ENCODE data around the gene FLAD1. TPM values are rescaled to one million over a fixed set of nuclear protein-coding genes. Genes with fewer than 3 reads are reported as not detected.

Gene FLAD1
- total RNA-seq, 1 experiment from 2014 or later = 88.3 TPM

DNA sequence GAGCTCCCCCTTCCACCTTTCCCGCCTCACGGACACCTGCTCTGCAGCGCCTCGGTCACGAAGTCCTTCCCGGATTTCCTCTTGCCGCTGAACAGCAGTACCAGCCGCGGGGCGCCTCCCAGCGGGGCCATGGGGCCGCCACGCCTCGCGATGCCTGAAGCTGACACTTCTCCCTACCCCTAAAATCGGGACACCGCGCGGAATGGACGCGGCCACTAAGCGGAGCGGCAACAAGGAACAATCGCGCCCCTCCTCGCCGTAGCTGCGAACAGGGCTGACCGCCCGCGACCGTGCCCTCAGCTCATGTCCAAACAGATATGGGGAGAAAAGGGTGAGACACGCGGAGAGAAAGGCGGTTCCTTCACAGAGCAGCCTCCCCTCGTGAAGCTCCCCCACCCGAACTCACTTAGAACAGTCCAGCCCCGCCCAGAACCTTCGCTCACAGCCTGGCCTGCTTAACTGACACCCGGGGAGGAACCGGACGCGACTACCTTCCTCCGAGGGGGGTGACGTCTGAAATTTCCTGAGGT lies 46.5 kb upstream of the FLAD1 start, which contains the start of gene PMVK (continued):
- TF ChIP-seq, protein P1, sequence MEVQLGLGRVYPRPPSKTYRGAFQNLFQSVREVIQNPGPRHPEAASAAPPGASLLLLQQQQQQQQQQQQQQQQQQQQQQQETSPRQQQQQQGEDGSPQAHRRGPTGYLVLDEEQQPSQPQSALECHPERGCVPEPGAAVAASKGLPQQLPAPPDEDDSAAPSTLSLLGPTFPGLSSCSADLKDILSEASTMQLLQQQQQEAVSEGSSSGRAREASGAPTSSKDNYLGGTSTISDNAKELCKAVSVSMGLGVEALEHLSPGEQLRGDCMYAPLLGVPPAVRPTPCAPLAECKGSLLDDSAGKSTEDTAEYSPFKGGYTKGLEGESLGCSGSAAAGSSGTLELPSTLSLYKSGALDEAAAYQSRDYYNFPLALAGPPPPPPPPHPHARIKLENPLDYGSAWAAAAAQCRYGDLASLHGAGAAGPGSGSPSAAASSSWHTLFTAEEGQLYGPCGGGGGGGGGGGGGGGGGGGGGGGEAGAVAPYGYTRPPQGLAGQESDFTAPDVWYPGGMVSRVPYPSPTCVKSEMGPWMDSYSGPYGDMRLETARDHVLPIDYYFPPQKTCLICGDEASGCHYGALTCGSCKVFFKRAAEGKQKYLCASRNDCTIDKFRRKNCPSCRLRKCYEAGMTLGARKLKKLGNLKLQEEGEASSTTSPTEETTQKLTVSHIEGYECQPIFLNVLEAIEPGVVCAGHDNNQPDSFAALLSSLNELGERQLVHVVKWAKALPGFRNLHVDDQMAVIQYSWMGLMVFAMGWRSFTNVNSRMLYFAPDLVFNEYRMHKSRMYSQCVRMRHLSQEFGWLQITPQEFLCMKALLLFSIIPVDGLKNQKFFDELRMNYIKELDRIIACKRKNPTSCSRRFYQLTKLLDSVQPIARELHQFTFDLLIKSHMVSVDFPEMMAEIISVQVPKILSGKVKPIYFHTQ (CRISPR knock-in tag; IDR thresholded peaks at IDR 0.05) = no peak
- TF ChIP-seq NFYB (CRISPR knock-in tag; conservative IDR thresholded peaks at IDR 0.05; ENCODE audit: low read depth) = no peak; the same call in 1 of the 2 replicates
- TF ChIP-seq, protein P2, sequence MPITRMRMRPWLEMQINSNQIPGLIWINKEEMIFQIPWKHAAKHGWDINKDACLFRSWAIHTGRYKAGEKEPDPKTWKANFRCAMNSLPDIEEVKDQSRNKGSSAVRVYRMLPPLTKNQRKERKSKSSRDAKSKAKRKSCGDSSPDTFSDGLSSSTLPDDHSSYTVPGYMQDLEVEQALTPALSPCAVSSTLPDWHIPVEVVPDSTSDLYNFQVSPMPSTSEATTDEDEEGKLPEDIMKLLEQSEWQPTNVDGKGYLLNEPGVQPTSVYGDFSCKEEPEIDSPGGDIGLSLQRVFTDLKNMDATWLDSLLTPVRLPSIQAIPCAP (CRISPR knock-in tag; IDR thresholded peaks at IDR 0.05) = peak; percentile 97
- TF ChIP-seq, protein P3, sequence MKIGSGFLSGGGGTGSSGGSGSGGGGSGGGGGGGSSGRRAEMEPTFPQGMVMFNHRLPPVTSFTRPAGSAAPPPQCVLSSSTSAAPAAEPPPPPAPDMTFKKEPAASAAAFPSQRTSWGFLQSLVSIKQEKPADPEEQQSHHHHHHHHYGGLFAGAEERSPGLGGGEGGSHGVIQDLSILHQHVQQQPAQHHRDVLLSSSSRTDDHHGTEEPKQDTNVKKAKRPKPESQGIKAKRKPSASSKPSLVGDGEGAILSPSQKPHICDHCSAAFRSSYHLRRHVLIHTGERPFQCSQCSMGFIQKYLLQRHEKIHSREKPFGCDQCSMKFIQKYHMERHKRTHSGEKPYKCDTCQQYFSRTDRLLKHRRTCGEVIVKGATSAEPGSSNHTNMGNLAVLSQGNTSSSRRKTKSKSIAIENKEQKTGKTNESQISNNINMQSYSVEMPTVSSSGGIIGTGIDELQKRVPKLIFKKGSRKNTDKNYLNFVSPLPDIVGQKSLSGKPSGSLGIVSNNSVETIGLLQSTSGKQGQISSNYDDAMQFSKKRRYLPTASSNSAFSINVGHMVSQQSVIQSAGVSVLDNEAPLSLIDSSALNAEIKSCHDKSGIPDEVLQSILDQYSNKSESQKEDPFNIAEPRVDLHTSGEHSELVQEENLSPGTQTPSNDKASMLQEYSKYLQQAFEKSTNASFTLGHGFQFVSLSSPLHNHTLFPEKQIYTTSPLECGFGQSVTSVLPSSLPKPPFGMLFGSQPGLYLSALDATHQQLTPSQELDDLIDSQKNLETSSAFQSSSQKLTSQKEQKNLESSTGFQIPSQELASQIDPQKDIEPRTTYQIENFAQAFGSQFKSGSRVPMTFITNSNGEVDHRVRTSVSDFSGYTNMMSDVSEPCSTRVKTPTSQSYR (CRISPR knock-in tag; IDR thresholded peaks at IDR 0.05) = peak; percentile 96
- TF ChIP-seq, protein P4, sequence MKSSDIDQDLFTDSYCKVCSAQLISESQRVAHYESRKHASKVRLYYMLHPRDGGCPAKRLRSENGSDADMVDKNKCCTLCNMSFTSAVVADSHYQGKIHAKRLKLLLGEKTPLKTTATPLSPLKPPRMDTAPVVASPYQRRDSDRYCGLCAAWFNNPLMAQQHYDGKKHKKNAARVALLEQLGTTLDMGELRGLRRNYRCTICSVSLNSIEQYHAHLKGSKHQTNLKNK (CRISPR knock-in tag; IDR thresholded peaks at IDR 0.05) = no peak
- TF ChIP-seq NR1H2 (CRISPR knock-in tag; IDR thresholded peaks at IDR 0.05) = peak; percentile 86
- TF ChIP-seq, protein P5, sequence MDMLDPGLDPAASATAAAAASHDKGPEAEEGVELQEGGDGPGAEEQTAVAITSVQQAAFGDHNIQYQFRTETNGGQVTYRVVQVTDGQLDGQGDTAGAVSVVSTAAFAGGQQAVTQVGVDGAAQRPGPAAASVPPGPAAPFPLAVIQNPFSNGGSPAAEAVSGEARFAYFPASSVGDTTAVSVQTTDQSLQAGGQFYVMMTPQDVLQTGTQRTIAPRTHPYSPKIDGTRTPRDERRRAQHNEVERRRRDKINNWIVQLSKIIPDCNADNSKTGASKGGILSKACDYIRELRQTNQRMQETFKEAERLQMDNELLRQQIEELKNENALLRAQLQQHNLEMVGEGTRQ (CRISPR knock-in tag; IDR thresholded peaks at IDR 0.05) = peak; percentile 96
- 0 out of 2 replicates have a peak, but pooled peaks have one; percentile 88 for TF ChIP-seq TCF7 (CRISPR knock-in tag; IDR thresholded peaks at IDR 0.05; ENCODE audit: low read depth)
- TF ChIP-seq, protein P6, sequence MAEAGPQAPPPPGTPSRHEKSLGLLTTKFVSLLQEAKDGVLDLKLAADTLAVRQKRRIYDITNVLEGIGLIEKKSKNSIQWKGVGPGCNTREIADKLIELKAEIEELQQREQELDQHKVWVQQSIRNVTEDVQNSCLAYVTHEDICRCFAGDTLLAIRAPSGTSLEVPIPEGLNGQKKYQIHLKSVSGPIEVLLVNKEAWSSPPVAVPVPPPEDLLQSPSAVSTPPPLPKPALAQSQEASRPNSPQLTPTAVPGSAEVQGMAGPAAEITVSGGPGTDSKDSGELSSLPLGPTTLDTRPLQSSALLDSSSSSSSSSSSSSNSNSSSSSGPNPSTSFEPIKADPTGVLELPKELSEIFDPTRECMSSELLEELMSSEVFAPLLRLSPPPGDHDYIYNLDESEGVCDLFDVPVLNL (CRISPR knock-in tag; IDR thresholded peaks at IDR 0.05; ENCODE audit: borderline replicate concordance, low read depth) = peak; percentile 32; the same call in 1 of the 2 replicates
- TF ChIP-seq ZNF219 (CRISPR knock-in tag; IDR thresholded peaks at IDR 0.05; ENCODE audit: borderline replicate concordance) = 0 out of 2 replicates have a peak, but pooled peaks have one; percentile 17
- TF ChIP-seq RORB (CRISPR knock-in tag; IDR thresholded peaks at IDR 0.05) = no peak
- TF ChIP-seq, protein P7, sequence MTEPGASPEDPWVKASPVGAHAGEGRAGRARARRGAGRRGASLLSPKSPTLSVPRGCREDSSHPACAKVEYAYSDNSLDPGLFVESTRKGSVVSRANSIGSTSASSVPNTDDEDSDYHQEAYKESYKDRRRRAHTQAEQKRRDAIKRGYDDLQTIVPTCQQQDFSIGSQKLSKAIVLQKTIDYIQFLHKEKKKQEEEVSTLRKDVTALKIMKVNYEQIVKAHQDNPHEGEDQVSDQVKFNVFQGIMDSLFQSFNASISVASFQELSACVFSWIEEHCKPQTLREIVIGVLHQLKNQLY (CRISPR knock-in tag; IDR thresholded peaks at IDR 0.05) = 0 out of 2 replicates have a peak, but pooled peaks have one; percentile 37
- peak; percentile 94 for TF ChIP-seq ESRRA (CRISPR knock-in tag; IDR thresholded peaks at IDR 0.05; ENCODE audit: borderline replicate concordance)
- TF ChIP-seq, protein P8, sequence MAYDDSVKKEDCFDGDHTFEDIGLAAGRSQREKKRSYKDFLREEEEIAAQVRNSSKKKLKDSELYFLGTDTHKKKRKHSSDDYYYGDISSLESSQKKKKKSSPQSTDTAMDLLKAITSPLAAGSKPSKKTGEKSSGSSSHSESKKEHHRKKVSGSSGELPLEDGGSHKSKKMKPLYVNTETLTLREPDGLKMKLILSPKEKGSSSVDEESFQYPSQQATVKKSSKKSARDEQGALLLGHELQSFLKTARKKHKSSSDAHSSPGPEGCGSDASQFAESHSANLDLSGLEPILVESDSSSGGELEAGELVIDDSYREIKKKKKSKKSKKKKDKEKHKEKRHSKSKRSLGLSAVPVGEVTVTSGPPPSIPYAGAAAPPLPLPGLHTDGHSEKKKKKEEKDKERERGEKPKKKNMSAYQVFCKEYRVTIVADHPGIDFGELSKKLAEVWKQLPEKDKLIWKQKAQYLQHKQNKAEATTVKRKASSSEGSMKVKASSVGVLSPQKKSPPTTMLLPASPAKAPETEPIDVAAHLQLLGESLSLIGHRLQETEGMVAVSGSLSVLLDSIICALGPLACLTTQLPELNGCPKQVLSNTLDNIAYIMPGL (CRISPR knock-in tag; IDR thresholded peaks at IDR 0.05) = peak; percentile 71
- TF ChIP-seq, protein P9, sequence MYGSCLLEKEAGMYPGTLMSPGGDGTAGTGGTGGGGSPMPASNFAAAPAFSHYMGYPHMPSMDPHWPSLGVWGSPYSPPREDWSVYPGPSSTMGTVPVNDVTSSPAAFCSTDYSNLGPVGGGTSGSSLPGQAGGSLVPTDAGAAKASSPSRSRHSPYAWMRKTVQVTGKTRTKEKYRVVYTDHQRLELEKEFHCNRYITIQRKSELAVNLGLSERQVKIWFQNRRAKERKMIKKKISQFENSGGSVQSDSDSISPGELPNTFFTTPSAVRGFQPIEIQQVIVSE (CRISPR knock-in tag; IDR thresholded peaks at IDR 0.05; ENCODE audit: borderline replicate concordance) = no peak
- TF ChIP-seq CBFB (CRISPR knock-in tag; IDR thresholded peaks at IDR 0.05; ENCODE audit: low read depth) = no peak
- no peak for TF ChIP-seq GRHL2 (CRISPR knock-in tag; IDR thresholded peaks at IDR 0.05; ENCODE audit: insufficient replicate concordance, severe bottlenecking)
- TF ChIP-seq HMGA2 (CRISPR knock-in tag; IDR thresholded peaks at IDR 0.05) = peak; percentile 15; the same call in 1 of the 2 replicates
- TF ChIP-seq SMAD4 (CRISPR knock-in tag; IDR thresholded peaks at IDR 0.05) = 0 out of 2 replicates have a peak, but pooled peaks have one; percentile 77
- TF ChIP-seq EMX1 (CRISPR knock-in tag; IDR thresholded peaks at IDR 0.05) = no peak
- TF ChIP-seq JAZF1 (CRISPR knock-in tag; IDR thresholded peaks at IDR 0.05) = no peak
- TF ChIP-seq, protein P10, sequence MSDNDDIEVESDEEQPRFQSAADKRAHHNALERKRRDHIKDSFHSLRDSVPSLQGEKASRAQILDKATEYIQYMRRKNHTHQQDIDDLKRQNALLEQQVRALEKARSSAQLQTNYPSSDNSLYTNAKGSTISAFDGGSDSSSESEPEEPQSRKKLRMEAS (CRISPR knock-in tag; IDR thresholded peaks at IDR 0.05) = peak; percentile 100
- TF ChIP-seq, protein P11, sequence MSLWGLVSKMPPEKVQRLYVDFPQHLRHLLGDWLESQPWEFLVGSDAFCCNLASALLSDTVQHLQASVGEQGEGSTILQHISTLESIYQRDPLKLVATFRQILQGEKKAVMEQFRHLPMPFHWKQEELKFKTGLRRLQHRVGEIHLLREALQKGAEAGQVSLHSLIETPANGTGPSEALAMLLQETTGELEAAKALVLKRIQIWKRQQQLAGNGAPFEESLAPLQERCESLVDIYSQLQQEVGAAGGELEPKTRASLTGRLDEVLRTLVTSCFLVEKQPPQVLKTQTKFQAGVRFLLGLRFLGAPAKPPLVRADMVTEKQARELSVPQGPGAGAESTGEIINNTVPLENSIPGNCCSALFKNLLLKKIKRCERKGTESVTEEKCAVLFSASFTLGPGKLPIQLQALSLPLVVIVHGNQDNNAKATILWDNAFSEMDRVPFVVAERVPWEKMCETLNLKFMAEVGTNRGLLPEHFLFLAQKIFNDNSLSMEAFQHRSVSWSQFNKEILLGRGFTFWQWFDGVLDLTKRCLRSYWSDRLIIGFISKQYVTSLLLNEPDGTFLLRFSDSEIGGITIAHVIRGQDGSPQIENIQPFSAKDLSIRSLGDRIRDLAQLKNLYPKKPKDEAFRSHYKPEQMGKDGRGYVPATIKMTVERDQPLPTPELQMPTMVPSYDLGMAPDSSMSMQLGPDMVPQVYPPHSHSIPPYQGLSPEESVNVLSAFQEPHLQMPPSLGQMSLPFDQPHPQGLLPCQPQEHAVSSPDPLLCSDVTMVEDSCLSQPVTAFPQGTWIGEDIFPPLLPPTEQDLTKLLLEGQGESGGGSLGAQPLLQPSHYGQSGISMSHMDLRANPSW (CRISPR knock-in tag; conservative IDR thresholded peaks at IDR 0.05; ENCODE audit: low read depth) = no peak
